ENCODE measurements around the gene HOXC9. TPM values are rescaled to one million over a fixed set of nuclear protein-coding genes. Genes with fewer than 3 reads are reported as not detected.

HOXC9 gene
- total RNA-seq, 1 experiment from 2014 or later = not detected

- H3K4me1 Mint-ChIP-seq = peaks cover 3 to 8% of the 10 kb centered on the region in 2 experiments; a peak in 2 of 4 replicates
- H3K4me2 ChIP-seq (ENCODE audit: insufficient read depth, insufficient read length, low read length) = no peak overlapping the region
- H3K36me3 Mint-ChIP-seq (ENCODE audit: insufficient read depth in 1 of 3, low read depth in 3 of 3) = no peaks in the 10 kb centered on the region; a peak in 2 of 7 replicates
- H4K20me1 ChIP-seq (ENCODE audit: control insufficient read depth, insufficient read depth, insufficient read length) = no peaks in the 10 kb centered on the region
- no peak overlapping the region for H3K4ac ChIP-seq (ENCODE audit: low read depth, low read length)
- H2BK5ac ChIP-seq (ENCODE audit: insufficient read length, low read length) = no peak overlapping the region
- H3K4me3 Mint-ChIP-seq = no peak overlapping the region
- no peak overlapping the region for H3T11ph ChIP-seq (ENCODE audit: low read length)
- H2AK5ac ChIP-seq (ENCODE audit: insufficient read length, low read length) = no peak overlapping the region
- H3K23me2 ChIP-seq (ENCODE audit: insufficient read length, low read depth, low read length, poor library complexity, severe bottlenecking) = no peaks in the 10 kb centered on the region
- no peak overlapping the region for H3K14ac ChIP-seq (ENCODE audit: insufficient read depth, low read length)
- no peaks in the 10 kb centered on the region for H3K79me1 ChIP-seq (ENCODE audit: insufficient read depth, low read depth, low read length, poor library complexity, severe bottlenecking)
- peaks cover 6 to 14% of the 10 kb centered on the region in 2 experiments; a peak in 4 of 5 replicates for H3K9me3 Mint-ChIP-seq
- TF ChIP-seq CTCF (conservative IDR thresholded peaks at IDR 0.05) = no peak
- H3K27me3 Mint-ChIP-seq (ENCODE audit: low read depth) = peaks cover 100% of the 10 kb centered on the region
- no peak overlapping the region for H2BK12ac ChIP-seq (ENCODE audit: insufficient read length, low read depth, low read length)
- WGBS (ENCODE audit: extremely low coverage, insufficient read length, low lambda C conversion rate) = no CpG with 5 or more reads among the region's 30 CpGs
- H3K4me1 ChIP-seq (ENCODE audit: insufficient read depth, low read length) = no peaks in the 10 kb centered on the region
- H3K9ac ChIP-seq (ENCODE audit: extremely low read depth, insufficient read length, low read length) = no peak overlapping the region
- H2BK120ac ChIP-seq (ENCODE audit: low read depth, low read length, poor library complexity, severe bottlenecking) = no peak overlapping the region
- DNase-seq = no peak
- no peaks in the 10 kb centered on the region for H3K79me2 ChIP-seq (ENCODE audit: insufficient read depth, low read length)
- H3K23ac ChIP-seq (ENCODE audit: insufficient read length, low read depth, low read length) = no peak overlapping the region
- H3K27me3 ChIP-seq (ENCODE audit: insufficient read depth, low read length) = peaks cover 94% of the 10 kb centered on the region
- no peak overlapping the region for H3K27ac ChIP-seq (ENCODE audit: insufficient read length, low read depth, low read length)
- no peak overlapping the region for H2BK20ac ChIP-seq (ENCODE audit: low read depth, low read length, poor library complexity, severe bottlenecking)
- H3K9me3 ChIP-seq (ENCODE audit: control insufficient read depth, low read depth, low read length) = no peaks in the 10 kb centered on the region
- no peak overlapping the region for H4K8ac ChIP-seq (replicated peaks; ENCODE audit: insufficient read length, low read depth, low read length)
- no peak overlapping the region for H2BK15ac ChIP-seq (ENCODE audit: low read depth, low read length)
- no peak overlapping the region for H3K27ac Mint-ChIP-seq
- H2AFZ ChIP-seq (ENCODE audit: low read length) = no peak overlapping the region
- H3K18ac ChIP-seq (ENCODE audit: insufficient read length, low read depth, low read length) = no peak overlapping the region
- H3K56ac ChIP-seq (ENCODE audit: insufficient read length, low read depth, low read length) = no peak overlapping the region
- no peak overlapping the region for H4K91ac ChIP-seq (ENCODE audit: insufficient read length, low read depth, low read length)
- H4K5ac ChIP-seq (ENCODE audit: insufficient read length, low read depth, low read length) = no peak overlapping the region
Observed at GRCh38 chr12:53983950-53984572, 15.9 kb upstream of the HOXC9 start.
